Fibroblast of pulmonary artery (primary cell): ENCODE measurements around the gene PRDM15.

Source experiments
- DNase-seq: peaks from one replicate; pipeline ENCODE4 v3.0.0-alpha.2; 2010; ENCODE audit warnings: low read depth
- H3K4me3 ChIP-seq: replicated peaks from 2 replicates; pipeline ENCODE4 v1.5.1; 2011; ENCODE audit warnings: low read depth, mild to moderate bottlenecking, control low read depth, low read length, moderate library complexity
- CTCF ChIP-seq: IDR thresholded peaks from 2 replicates; pipeline ENCODE4 v1.5.1; 2011; ENCODE audit warnings: mild to moderate bottlenecking, control low read depth, low read length, inconsistent platforms; ENCODE audit errors: missing control alignments

The PRDM15 gene

GRCh38 chr21:41894922-41895557 lies 15.9 kb upstream of the PRDM15 start:
- DNase-seq, result peak; percentile 68
- no peak overlapping the region for H3K4me3 ChIP-seq
- TF ChIP-seq CTCF, result no peak

- no peak for DNase-seq
- H3K4me3 ChIP-seq, result no peak overlapping the region
- no peak for TF ChIP-seq CTCF
Measured at GRCh38 chr21:41894511-41894910, 15.4 kb upstream of the PRDM15 start.

DNA sequence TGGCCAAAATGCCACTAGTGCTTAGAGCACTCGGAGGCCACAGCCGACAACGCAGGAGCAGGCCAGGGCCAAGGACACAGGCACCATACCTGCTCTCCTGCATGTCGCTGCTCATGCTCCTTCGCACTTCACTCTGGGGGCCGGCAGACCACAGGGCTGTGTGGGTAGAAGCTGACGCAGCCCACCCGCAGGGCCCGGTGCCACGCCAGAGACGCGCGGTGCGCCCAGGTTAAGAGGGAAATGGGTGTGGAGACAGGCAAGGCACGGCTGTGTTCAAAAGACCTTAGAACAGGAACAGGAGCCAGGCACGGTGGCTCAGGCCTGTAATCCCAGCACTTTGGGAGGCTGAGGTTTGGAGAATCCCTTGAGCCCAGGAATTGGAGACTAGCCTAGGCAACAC lies 13.6 kb upstream of the PRDM15 start:
- DNase-seq, result no peak
- no peak for TF ChIP-seq CTCF

DNA sequence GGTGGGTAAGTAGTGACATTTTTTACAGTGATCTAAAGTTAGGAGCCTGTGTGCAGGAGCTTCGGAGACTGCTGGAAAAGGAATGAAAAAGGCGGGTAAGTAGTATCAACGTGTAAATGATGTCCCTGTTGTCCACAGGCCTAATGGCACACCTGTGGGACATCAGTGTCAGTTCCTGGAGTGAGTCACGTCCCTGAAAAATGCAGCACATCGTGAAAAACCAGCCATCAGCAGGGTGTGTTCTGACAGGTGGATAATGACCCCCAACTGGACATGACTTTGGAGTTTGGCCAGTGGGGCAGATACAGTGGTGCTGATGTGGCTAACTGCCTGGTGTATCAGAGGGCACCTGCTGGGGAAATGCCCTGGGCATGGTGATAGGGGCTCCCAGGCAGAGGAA lies 12.0 kb upstream of the PRDM15 start:
- TF ChIP-seq CTCF, result no peak
- DNase-seq, result no peak

More for the DNA sequence above, 13.6 kb upstream of the PRDM15 start:
- H3K4me3 ChIP-seq, result no peak overlapping the region

DNA sequence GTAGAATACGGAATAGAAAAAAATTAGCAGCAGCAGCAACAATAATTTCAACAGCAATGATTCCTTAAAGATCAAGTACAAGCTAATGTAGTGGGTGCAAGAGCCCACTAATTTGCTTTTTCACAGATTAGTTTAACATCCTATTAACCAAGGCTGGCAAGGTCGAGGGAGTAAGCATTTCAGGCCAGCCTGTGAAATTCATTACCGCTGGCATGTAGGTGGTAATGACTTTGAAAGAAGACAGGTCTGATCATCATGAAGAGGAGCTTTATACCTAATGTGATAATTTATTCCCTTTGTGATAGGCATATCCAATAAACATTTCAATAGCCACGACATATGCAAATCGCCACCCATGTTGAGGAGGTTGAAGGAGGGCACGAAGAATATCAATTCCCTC lies 11.2 kb upstream of the PRDM15 start:
- H3K4me3 ChIP-seq, result no peak overlapping the region
- DNase-seq, result no peak
- TF ChIP-seq CTCF, result no peak

More for the DNA sequence above, 12.0 kb upstream of the PRDM15 start:
- no peak overlapping the region for H3K4me3 ChIP-seq

DNA sequence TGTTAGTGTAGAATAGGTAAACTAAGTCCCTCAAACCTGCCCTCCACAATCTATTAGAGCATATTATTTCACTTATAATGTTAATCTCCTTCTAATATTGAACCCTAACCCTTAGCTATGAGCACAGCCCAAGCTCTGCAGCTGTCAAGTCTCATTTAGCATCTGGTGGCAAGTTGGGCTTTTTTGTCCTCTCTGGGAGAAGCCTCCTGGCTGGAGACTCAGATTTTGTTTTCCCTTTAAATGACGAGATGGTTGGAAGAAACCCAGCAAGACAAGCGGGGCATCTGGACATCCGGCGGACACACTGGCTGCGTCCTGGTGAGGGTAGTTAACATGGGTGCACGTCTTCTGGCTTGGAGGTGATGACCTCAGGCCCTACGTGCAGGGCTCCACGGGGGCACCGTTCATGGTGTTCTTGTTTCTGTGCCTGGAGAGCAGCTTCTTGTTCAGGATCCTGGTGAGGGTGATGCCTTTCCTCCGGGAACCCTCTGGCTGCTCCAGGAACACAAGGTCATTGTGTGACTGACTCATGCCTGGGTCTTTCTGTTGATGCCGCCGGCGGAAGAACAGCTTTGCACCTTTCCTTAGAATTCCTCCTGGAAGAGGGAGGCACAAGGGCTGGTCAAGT lies 9.7 kb upstream of the PRDM15 start:
- no peak for DNase-seq
- H3K4me3 ChIP-seq, result no peak overlapping the region
- no peak for TF ChIP-seq CTCF

- no peak overlapping the region for H3K4me3 ChIP-seq
- no peak for TF ChIP-seq CTCF
- no peak for DNase-seq
Measured at GRCh38 chr21:41887667-41888066, 8.5 kb upstream of the PRDM15 start.
